ENCODE data around the gene C11orf65.
A peak's percentile ranks its signal among the peaks of the same experiment; 100 is the strongest.
"Not testable (repeated sequence)": the region's sequence is repeated elsewhere in the genome, so short reads cannot be mapped to it uniquely, and the experiment has no call there.

C11orf65 gene

GRCh38 chr11:108468478-108468864, 1.1 kb upstream of the C11orf65 start:
- no peak for DNase-seq

- no peak for DNase-seq
These were observed 924 bp downstream of the C11orf65 start for GRCh38 chr11:108466405-108466804.

GRCh38 chr11:108453207-108453835, 14.0 kb downstream of the C11orf65 start:
- DNase-seq = no peak

- DNase-seq = not testable (repeated sequence)
These were observed 25.9 kb downstream of the C11orf65 start for GRCh38 chr11:108441445-108441844.

- no peak for DNase-seq
These were observed 30.7 kb downstream of the C11orf65 start for GRCh38 chr11:108436594-108436993.

GRCh38 chr11:108435066-108435465, 32.3 kb downstream of the C11orf65 start:
- no peak for DNase-seq

GRCh38 chr11:108432783-108433182, 34.5 kb downstream of the C11orf65 start:
- peak; percentile 26 for DNase-seq

- DNase-seq = no peak
These were observed 35.3 kb downstream of the C11orf65 start for GRCh38 chr11:108431997-108432396.

- no peak for DNase-seq
These were observed 36.0 kb downstream of the C11orf65 start for GRCh38 chr11:108431370-108431769.

GRCh38 chr11:108417551-108417950, 49.8 kb downstream of the C11orf65 start:
- peak; percentile 7 for DNase-seq

- DNase-seq = no peak
These were observed 52.4 kb downstream of the C11orf65 start for GRCh38 chr11:108414958-108415357.

- DNase-seq = peak; percentile 3
These were observed 61.6 kb downstream of the C11orf65 start for GRCh38 chr11:108405706-108406105.

GRCh38 chr11:108403052-108403451, 64.3 kb downstream of the C11orf65 start:
- no peak for DNase-seq

- no peak for DNase-seq
These were observed 65.1 kb downstream of the C11orf65 start for GRCh38 chr11:108402241-108402640.

- DNase-seq = no peak
These were observed 68.9 kb downstream of the C11orf65 start for GRCh38 chr11:108398439-108398838.

- not testable (repeated sequence) for DNase-seq
These were observed 70.7 kb downstream of the C11orf65 start for GRCh38 chr11:108396672-108397071.

GRCh38 chr11:108394744-108395284, 72.5 kb downstream of the C11orf65 start:
- DNase-seq = no peak

GRCh38 chr11:108393046-108393445, 74.3 kb downstream of the C11orf65 start:
- DNase-seq = no peak

GRCh38 chr11:108392353-108392752, 75.0 kb downstream of the C11orf65 start:
- DNase-seq = no peak

GRCh38 chr11:108388576-108388975, 78.8 kb downstream of the C11orf65 start:
- DNase-seq = no peak

GRCh38 chr11:108373505-108373904, 93.8 kb downstream of the C11orf65 start:
- not testable (repeated sequence) for DNase-seq

GRCh38 chr11:108370990-108371389, 96.3 kb downstream of the C11orf65 start:
- peak; percentile 32 for DNase-seq

- no peak for DNase-seq
These were observed 97.0 kb downstream of the C11orf65 start for GRCh38 chr11:108370315-108370714.

- peak; percentile 23 for DNase-seq
These were observed 98.3 kb downstream of the C11orf65 start for GRCh38 chr11:108369064-108369463.

GRCh38 chr11:108368134-108368533, 99.2 kb downstream of the C11orf65 start:
- DNase-seq = peak; percentile 54

Data from HCEC 1CT (cell line).